GM23338 (cell line): ENCODE results near the gene KRTAP3-2. TPM values are rescaled to one million over a fixed set of nuclear protein-coding genes. Genes with fewer than 3 reads are reported as not detected.

ENCODE experiments used
- ATAC-seq: fragments of 200-7000 bp; cut with Tn5 transposase; 3 replicates; pipeline ENCODE4 v1.9.1; 2020
- DNase-seq: peaks from one replicate; pipeline ENCODE4 v3.0.0-alpha.2; 2015; ENCODE audit warnings: low spot score
- H2AFZ ChIP-seq: fragments of 200-600 bp; sonication (generic); 2 replicates; pipeline ENCODE4 v1.8.0; 2016; ENCODE audit warnings: antibody characterized with exemption, mild to moderate bottlenecking, moderate library complexity
- H3F3A ChIP-seq: fragments of 200-600 bp; sonication (generic); replicated peaks from 2 replicates; pipeline ENCODE4 v1.8.0; 2017; ENCODE audit warnings: antibody characterized with exemption, mixed run types, low read depth
- H3K27ac ChIP-seq: fragments of 200-600 bp; sonication (generic); 2 replicates; pipeline ENCODE4 v1.6.1; 2016; ENCODE audit warnings: low read depth
- H3K27me3 ChIP-seq: fragments of 200-600 bp; sonication (generic); 2 replicates; pipeline ENCODE4 v1.8.0; 2016; ENCODE audit warnings: mild to moderate bottlenecking, mixed run types, moderate library complexity; ENCODE audit not compliant: insufficient read depth
- H3K36me3 ChIP-seq: fragments of 200-600 bp; sonication (generic); 2 replicates; pipeline ENCODE4 v1.8.0; 2016; ENCODE audit warnings: mild to moderate bottlenecking; ENCODE audit not compliant: insufficient read depth
- H3K4me1 ChIP-seq: fragments of 200-600 bp; sonication (generic); 2 replicates; pipeline ENCODE4 v1.8.0; 2016; ENCODE audit warnings: mild to moderate bottlenecking, moderate library complexity; ENCODE audit not compliant: insufficient read depth
- H3K4me2 ChIP-seq: fragments of 200-600 bp; sonication (generic); 2 replicates; pipeline ENCODE4 v1.7.1; 2017; ENCODE audit warnings: mixed run types
- H3K4me3 ChIP-seq: fragments of 200-600 bp; sonication (generic); 2 replicates; pipeline ENCODE4 v1.6.1; 2016; ENCODE audit warnings: mixed run types
- H3K79me2 ChIP-seq: fragments of 200-600 bp; sonication (generic); replicated peaks from 2 replicates; pipeline ENCODE4 v1.8.0; 2017; ENCODE audit warnings: mild to moderate bottlenecking; ENCODE audit not compliant: insufficient read depth
- H3K9me2 ChIP-seq: fragments of 200-600 bp; sonication (generic); 2 replicates; pipeline ENCODE4 v1.8.0; 2017; ENCODE audit not compliant: insufficient read depth
- H4K20me1 ChIP-seq: fragments of 200-600 bp; sonication (generic); replicated peaks from 2 replicates; pipeline ENCODE4 v1.8.0; 2017; ENCODE audit warnings: mild to moderate bottlenecking; ENCODE audit not compliant: insufficient read depth
- H3K27ac Mint-ChIP-seq: 2 replicates; pipeline ENCODE4 v1.8.0; 2020; ENCODE audit warnings: inconsistent platforms, mild to moderate bottlenecking, moderate library complexity, mixed read lengths
- H3K27me3 Mint-ChIP-seq: 3 replicates; pipeline ENCODE4 v1.8.0; 2022; ENCODE audit warnings: low read depth, mild to moderate bottlenecking, moderate library complexity, mixed read lengths, inconsistent platforms; ENCODE audit not compliant: insufficient read depth, poor library complexity
- H3K36me3 Mint-ChIP-seq: 3 replicates; pipeline ENCODE4 v1.8.0; 2021; ENCODE audit warnings: low read depth, mild to moderate bottlenecking, inconsistent platforms, moderate library complexity, mixed read lengths
- H3K4me1 Mint-ChIP-seq: 3 replicates; pipeline ENCODE4 v1.8.0; 2020; ENCODE audit warnings: mild to moderate bottlenecking, inconsistent platforms, mixed read lengths
- H3K4me3 Mint-ChIP-seq: 3 replicates; pipeline ENCODE4 v1.8.0; 2021; ENCODE audit warnings: moderate library complexity, mild to moderate bottlenecking, inconsistent platforms, mixed read lengths
- H3K9me3 Mint-ChIP-seq: 3 replicates; pipeline ENCODE4 v1.8.0; 2020; ENCODE audit warnings: moderate library complexity, mild to moderate bottlenecking, inconsistent platforms, mixed read lengths
- JUNB ChIP-seq: IDR thresholded peaks from one replicate; pipeline ENCODE4 v1.6.1; 2016; ENCODE audit warnings: antibody characterized with exemption; ENCODE audit not compliant: unreplicated experiment
- NANOG ChIP-seq: IDR thresholded peaks from 2 replicates; pipeline ENCODE4 v1.6.1; 2016; ENCODE audit warnings: antibody characterized with exemption, borderline replicate concordance
- ZNF114 ChIP-seq: fragments of 250-450 bp; sonication (Bioruptor Pico); IDR thresholded peaks from 2 replicates; pipeline ENCODE4 v1.5.0; 2020; ENCODE audit warnings: mild to moderate bottlenecking, moderate library complexity
- ZNF331 ChIP-seq: fragments of 250-450 bp; sonication (Bioruptor Pico); IDR thresholded peaks from 2 replicates; pipeline ENCODE4 v1.5.0; 2020; ENCODE audit warnings: low read depth, mild to moderate bottlenecking, moderate library complexity
- polyA plus RNA-seq: library from polyadenylated mRNA; unstranded; fragments of >200 nt; fragmentation: Nextera tagmentation; extraction: Ambion mirVana; gene quantifications from 2 replicates; pipeline ENCODE4 v1.2.1, GENCODE V29; 2016
- total RNA-seq: library from RNA; depleted of rRNA; stranded (reverse); fragments of >200 nt; shearing (Covaris generic); gene quantifications from 2 replicates; pipeline ENCODE4 v1.2.3, GENCODE V29; 2014
- TF ChIP-seq, protein P1 (sequence below), 2 experiments: fragments of 200-600 bp in 1 of 2; sonication (generic) in 1 of 2; conservative IDR thresholded peaks; 2 replicates each; pipeline versions ENCODE4 v1.5.1 to v1.6.1; 2016 to 2017; ENCODE audit warnings: antibody characterized with exemption in 2 of 2, low read depth in 2 of 2, mild to moderate bottlenecking in 2 of 2, moderate library complexity in 1 of 2
- TF ChIP-seq, protein P2 (sequence below): IDR thresholded peaks from 2 replicates; pipeline ENCODE4 v1.6.1; 2016; ENCODE audit warnings: antibody characterized with exemption

KRTAP3-2 gene
- total and polyA plus RNA-seq, 2 experiments from 2014 or later: not detected

DNA sequence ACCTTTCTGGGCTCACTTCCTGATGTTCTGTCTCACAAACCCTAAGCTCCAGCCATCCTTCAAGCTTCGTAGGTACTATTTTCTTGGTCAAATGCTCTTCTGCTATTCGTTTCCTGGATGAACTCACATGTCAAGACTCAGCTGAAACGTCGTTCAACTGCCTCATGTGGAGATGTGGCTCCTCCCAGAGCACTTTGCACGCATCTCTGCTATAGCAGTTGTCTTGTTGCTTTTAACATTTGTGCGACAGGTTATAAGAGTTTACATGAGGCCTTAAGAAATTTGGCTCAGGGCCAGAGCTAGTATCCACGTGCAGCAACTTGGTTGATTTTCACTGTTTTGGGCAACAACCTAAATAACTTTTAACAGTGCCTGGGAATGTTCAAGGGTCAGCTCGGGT is 12.8 kb downstream of the KRTAP3-2 start:
- no peak overlapping the region for H3K4me3 ChIP-seq
- no peak overlapping the region for H3K27ac ChIP-seq
- Mint-ChIP-seq H3K9me3 (no peaks in the 10 kb centered on the region), H3K27ac (no peak overlapping the region), H3K4me3 (no peak overlapping the region), H3K27me3 (peaks cover 3% of the 10 kb centered on the region), H3K4me1 (no peaks in the 10 kb centered on the region), H3K36me3 (no peaks in the 10 kb centered on the region)
- no peaks in the 10 kb centered on the region for H3F3A ChIP-seq
- H3K4me2 ChIP-seq: no peak overlapping the region
- no peak overlapping the region for H2AFZ ChIP-seq
- H3K27me3 ChIP-seq: no peaks in the 10 kb centered on the region
- ATAC-seq (no peak), DNase-seq (no peak)
- H3K36me3 ChIP-seq: no peaks in the 10 kb centered on the region
- H4K20me1 ChIP-seq: no peaks in the 10 kb centered on the region
- no peaks in the 10 kb centered on the region for H3K4me1 ChIP-seq
- no peaks in the 10 kb centered on the region for H3K79me2 ChIP-seq
- H3K9me2 ChIP-seq: no peaks in the 10 kb centered on the region
- TF ChIP-seq NANOG (no peak), ZNF331 (CRISPR knock-in tag) (no peak), ZNF114 (CRISPR knock-in tag) (no peak)

DNA sequence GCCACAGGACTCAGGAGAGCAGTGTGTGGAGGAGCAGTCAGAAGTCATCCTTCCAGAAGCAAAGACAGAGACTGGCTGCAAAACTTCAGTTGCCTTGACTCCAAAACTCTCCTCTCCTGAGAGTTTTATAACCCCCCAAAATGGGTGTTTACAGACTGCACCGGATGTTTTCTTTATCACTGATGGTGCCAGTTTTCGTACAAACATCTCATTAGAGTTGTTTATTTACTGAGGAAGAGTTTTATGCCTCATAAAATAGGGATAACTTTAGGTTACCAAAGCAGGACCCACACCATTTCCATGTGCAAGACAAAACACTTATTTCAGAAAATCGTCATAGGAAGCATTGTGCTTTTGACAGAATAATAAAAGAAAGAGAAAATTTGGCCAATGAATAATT is 15.5 kb downstream of the KRTAP3-2 start, which contains the start of gene KRT40:
KRT40 (minus strand) TSS at position 101 of the 400 bp plus-strand sequence; CDS start at position 48, 53 bp downstream.
- no peak for ATAC-seq
- H3K27ac Mint-ChIP-seq: no peak within 1 kb of the TSS
- peaks cover 9% of the 10 kb centered on the region for H3K27me3 Mint-ChIP-seq

More for the DNA sequence above, 15.5 kb downstream of the KRTAP3-2 start, which contains the start of gene KRT40:
- no peak for DNase-seq
- no peak within 1 kb of the TSS for H3K4me3 Mint-ChIP-seq
- no peaks in the 10 kb centered on the region for H3K36me3 ChIP-seq
- no peaks in the 10 kb centered on the region for H3K36me3 Mint-ChIP-seq
- no peaks in the 10 kb centered on the region for H3K9me3 Mint-ChIP-seq
- H3K4me2 ChIP-seq: no peak within 1 kb of the TSS
- H3K79me2 ChIP-seq: no peaks in the 10 kb centered on the region
- H2AFZ ChIP-seq: peak within 1 kb of the TSS; percentile 52; the same call in 1 of the 2 replicates
- H3K4me1 Mint-ChIP-seq: peaks cover 11% of the 10 kb centered on the region; the same call in 2 of the 3 replicates
- H3F3A ChIP-seq: no peaks in the 10 kb centered on the region
- no peaks in the 10 kb centered on the region for H3K9me2 ChIP-seq
- 0 out of 2 replicates have a peak, but pooled peaks cover 3% of the 10 kb centered on the region for H3K4me1 ChIP-seq
- no peak within 1 kb of the TSS for H3K4me3 ChIP-seq
- no peaks in the 10 kb centered on the region for H3K27me3 ChIP-seq
- no peaks in the 10 kb centered on the region for H4K20me1 ChIP-seq
- H3K27ac ChIP-seq: no peak within 1 kb of the TSS
- TF ChIP-seq JUNB (no peak), ZNF331 (CRISPR knock-in tag) (no peak)
- TF ChIP-seq, protein P1, sequence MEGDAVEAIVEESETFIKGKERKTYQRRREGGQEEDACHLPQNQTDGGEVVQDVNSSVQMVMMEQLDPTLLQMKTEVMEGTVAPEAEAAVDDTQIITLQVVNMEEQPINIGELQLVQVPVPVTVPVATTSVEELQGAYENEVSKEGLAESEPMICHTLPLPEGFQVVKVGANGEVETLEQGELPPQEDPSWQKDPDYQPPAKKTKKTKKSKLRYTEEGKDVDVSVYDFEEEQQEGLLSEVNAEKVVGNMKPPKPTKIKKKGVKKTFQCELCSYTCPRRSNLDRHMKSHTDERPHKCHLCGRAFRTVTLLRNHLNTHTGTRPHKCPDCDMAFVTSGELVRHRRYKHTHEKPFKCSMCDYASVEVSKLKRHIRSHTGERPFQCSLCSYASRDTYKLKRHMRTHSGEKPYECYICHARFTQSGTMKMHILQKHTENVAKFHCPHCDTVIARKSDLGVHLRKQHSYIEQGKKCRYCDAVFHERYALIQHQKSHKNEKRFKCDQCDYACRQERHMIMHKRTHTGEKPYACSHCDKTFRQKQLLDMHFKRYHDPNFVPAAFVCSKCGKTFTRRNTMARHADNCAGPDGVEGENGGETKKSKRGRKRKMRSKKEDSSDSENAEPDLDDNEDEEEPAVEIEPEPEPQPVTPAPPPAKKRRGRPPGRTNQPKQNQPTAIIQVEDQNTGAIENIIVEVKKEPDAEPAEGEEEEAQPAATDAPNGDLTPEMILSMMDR (conservative IDR thresholded peaks at IDR 0.05; ENCODE audit: low read depth in 2 of 2): no peak
- TF ChIP-seq, protein P2, sequence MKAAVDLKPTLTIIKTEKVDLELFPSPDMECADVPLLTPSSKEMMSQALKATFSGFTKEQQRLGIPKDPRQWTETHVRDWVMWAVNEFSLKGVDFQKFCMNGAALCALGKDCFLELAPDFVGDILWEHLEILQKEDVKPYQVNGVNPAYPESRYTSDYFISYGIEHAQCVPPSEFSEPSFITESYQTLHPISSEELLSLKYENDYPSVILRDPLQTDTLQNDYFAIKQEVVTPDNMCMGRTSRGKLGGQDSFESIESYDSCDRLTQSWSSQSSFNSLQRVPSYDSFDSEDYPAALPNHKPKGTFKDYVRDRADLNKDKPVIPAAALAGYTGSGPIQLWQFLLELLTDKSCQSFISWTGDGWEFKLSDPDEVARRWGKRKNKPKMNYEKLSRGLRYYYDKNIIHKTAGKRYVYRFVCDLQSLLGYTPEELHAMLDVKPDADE: no peak
